HG02885 (cell line): ENCODE measurements around the gene TSPYL1.

ENCODE experiments used
- ATAC-seq: cut with Tn5 transposase; IDR thresholded peaks from one replicate; pipeline ENCODE4 v1.9.1; 2021; ENCODE audit warnings: mild to moderate bottlenecking; ENCODE audit not compliant: unreplicated experiment, poor library complexity

Gene TSPYL1

GRCh38 chr6:116265041-116265829 lies 14.5 kb downstream of the TSPYL1 start:
- no peak for ATAC-seq

DNA sequence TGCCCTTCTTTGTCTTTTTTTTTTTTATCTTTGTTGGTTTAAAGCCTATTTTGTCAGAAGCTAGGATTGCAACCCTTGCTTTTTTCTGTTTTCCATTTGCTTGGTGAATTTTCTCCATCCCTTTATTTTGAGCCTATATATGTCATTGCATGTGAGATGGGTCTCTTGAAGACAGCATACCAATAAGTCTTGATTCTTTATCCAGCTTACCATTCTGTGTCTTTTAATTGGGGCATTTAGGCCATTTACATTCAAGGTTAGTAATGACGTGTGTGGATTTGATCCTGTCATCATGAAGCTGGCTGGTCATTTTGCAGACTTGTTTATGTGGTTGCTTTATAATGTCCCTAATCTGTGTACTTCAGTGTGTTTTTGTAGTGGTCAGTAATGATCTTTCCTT lies 16.4 kb downstream of the TSPYL1 start:
- no peak for ATAC-seq

- no peak for ATAC-seq
Observed at GRCh38 chr6:116258520-116258919, 21.2 kb downstream of the TSPYL1 start.

- no peak for ATAC-seq
Observed at GRCh38 chr6:116256694-116257093, 23.0 kb downstream of the TSPYL1 start.

- ATAC-seq, result no peak
Observed at GRCh38 chr6:116255246-116255800, 24.4 kb downstream of the TSPYL1 start.

- peak; percentile 28 for ATAC-seq
Observed at GRCh38 chr6:116254297-116255056, 25.3 kb downstream of the TSPYL1 start.

DNA sequence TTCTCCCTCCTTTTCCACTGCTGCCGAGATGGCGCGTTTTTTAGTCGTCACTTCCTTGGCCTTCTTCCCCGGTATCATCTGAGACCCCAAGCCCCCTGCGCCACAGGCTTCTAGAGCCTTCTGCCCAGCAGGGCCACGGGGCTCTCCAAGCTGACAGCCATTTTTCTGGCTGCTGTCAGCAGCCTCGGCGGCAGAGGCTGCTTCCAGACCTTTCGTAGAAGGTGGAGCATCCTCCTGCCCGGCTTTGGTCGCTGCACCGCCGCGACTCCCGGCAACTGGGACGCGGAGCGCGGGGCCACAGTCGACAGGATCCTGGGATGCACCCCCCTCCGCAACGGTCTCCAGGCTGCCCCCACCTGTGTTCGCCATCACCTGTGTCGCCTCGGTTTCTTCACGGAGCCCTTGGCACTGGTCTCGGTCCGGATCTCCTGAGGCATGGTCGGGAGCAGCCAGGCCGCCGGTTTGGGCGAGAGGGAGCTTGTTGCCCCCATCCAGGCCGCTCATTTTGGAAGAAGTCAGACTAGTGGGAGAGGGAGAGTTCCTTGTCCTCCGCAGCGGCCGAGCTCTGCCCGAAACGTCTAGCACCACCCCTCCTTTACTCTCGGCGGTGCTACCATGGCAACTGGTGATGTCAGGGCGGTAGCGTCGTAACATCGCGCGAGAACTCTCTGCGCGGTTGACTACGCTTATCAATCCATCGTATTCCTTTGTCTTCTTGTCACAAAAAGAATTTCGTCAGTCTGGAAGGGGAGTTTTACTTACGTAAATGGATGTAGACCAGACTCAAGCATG lies 26.0 kb downstream of the TSPYL1 start, which contains the start of gene TSPYL4:
TSS of gene TSPYL4 (minus strand) at position 571 of the 792 bp plus-strand sequence. CDS start at position 504, 67 bp downstream.
- peak; percentile 99 for ATAC-seq

DNA sequence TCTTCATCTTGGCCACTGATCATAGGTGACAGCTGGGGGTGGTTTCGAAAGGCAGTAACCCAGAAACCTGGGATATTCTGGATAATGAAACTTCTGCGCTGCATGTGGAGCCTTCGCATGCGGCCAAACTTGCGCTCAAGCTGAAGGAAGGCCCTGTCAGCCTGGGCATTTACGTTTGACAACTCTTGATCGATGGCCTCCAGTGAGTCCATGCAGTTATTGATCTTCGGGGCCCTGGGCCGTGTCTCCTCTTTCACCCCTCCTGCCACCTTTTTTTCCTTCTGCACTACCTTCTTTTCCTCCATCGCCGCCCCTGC lies 26.6 kb downstream of the TSPYL1 start:
- no peak for ATAC-seq

DNA sequence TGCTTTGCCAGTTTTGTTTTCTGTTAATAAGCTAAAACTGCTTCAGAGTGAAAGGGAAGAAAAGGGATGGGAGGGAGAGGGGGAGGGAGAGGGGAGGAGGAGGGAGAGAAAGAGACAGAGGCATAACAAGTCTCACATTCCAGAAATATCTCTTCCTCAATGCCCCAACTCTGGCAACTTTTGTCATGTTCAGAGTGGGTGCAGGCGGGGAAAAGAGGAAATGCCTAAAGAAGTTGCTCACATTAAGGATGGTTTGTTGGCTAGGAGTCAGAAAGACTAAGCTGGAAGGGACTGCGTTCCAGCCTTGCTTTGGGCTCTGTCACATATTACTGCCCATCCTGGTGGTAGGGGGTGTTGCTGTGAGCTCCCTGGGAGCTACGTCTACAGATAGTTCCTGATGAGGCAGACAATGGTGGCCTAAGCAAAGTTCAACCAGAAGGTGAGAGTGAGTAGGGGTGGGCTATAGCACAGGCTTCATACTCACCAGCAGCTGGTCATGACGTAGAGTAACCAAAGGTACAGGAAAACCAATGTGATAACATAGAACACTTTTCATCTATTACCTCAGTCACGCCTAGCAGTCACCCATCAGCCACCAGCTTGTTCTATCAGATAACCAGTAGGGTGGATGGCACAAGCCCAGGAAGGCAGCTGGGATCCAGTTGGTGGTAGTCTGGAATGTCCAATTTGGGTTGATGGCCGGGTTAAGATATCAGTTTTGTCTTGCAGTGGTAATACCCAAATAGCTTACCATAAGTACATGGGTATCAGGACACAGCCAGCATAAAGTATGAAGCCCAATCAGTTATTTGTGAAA lies 28.0 kb downstream of the TSPYL1 start:
- no peak for ATAC-seq

DNA sequence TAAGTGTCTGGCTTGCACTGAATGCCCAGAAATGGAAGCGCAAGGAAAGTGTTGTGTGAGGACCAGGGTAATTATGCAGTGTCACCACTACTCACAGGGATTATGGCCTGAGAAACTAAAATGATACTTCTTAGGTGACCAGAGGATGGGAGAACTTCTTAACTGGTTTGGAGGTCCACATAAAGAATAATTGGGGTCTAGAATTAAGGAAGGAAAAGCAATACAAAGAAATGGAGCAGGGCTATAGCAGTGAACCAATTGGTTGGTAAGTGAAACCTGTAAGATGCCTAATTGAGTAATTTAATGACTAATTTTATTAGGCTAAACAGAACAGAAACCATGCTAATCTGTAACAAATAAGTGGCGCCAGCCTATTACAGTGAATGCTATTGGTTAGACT lies 31.2 kb downstream of the TSPYL1 start:
- ATAC-seq, result no peak

DNA sequence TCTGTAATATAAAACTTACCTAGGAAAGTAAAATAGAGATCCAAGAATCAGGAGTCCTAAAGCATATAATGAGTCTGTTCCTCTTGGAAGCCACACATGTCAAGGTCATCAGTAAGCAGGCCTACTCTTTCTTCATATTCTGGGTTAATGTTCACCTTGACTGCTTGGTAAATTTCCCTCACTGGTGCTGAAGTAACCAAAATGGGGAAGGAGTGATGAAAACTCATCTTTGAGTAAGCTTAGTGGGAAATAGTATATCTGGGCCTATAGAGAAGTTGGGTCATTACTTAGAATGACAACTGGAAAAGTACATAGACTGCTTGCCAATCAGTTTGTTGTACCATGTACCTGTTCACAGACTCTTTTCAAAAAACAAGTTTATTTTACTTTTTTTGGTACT lies 32.4 kb downstream of the TSPYL1 start:
- no peak for ATAC-seq

GRCh38 chr6:116246089-116246488 lies 33.6 kb downstream of the TSPYL1 start:
- ATAC-seq, result no peak

DNA sequence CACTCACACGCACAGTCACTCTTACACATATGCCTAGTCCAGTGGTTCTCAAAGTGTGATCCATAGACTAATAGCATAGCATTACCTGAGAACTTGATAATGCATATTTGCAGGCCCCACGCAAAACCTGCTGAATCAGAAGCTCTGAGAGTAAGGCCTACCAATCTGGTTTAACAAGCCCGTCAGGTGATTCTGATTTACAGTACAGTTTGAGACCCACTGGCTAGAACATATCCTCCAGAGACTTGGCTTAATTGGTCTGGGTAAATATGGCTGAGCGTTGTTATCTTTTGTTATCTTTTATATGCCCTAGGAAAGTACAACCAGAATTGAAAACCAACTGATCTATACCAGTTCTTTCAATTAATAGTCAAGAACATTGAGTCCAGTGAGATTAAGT lies 35.4 kb downstream of the TSPYL1 start:
- ATAC-seq, result no peak

GRCh38 chr6:116239856-116240255 lies 39.9 kb downstream of the TSPYL1 start:
- no peak for ATAC-seq

DNA sequence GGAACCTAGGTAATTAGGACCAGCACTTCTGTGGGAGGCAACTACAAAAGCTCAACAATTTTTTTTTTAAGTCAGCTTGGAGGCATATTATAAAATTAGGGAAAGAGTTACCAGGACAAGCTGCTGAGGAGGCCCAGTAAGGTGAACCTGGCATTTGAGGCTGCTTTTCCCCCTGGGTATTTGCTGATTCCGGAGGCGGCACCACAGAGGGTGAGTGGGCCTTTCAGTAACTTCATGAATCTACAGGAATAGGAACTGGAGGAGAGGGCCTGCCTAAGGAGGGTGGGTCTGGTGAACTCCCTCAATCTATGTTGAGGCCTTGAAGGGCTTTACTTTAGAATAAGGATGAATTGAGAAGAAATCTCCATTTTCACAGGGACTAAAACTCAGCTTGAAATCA lies 40.5 kb downstream of the TSPYL1 start:
- no peak for ATAC-seq

DNA sequence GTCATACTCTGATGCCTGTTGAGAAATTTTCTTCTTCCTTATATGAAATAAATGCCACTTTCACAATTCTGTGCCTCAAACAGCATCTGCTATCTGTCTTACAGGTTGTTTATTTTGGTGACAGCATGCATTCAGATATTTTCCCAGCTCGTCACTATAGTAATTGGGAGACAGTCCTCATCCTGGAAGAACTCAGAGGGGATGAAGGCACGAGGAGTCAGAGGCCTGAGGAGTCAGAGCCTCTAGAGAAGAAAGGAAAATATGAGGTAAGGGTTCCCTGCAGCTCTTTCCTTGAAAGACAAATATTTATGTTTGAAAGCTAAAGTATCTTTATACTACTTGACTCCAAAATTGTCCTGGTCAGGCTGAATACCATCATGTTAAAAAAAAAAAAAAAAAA lies 41.6 kb downstream of the TSPYL1 start:
- ATAC-seq, result no peak

- ATAC-seq, result no peak
Observed at GRCh38 chr6:116234689-116235088, 45.0 kb downstream of the TSPYL1 start.

DNA sequence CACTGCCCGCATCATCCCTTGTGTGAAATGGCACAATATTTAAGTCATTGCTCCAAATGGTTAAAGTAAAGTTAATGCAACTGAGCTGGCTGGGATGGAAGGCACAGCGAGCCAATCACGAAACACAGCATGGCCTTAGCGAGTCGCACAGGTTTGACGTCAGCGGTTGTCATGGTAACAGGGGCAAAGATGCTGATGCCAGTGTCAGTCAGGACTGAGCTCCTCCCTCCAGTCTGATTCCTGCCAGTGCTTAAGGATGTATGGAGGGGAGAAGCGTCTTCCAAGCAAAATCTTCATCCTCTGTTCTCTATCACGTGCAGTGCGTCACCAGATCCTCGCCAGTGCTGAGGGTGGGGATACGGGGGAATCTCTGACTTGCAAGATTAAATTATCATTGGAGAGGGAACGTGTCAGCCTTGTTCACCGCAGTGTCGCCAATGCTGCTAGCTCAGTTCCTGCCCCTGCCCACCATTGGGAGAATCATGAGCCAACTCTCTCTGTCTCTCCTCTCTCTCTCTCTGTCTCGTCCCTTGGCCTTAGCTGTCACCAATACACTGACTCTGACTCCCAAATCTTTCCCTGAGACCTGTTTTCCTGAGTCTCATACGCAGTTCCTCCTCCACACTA lies 50.3 kb downstream of the TSPYL1 start:
- peak; percentile 89 for ATAC-seq
